Heart left ventricle (tissue), 13 donors: ENCODE measurements around the gene MOGAT3.

Source experiments
- CTCF ChIP-seq, 12 donors: fragments of 200-600 bp; sonication (generic) in 4 of 12; IDR thresholded peaks; one replicate each; pipeline versions ENCODE4 v1.5.0 to v1.8.0; 2018 to 2022; ENCODE audit warnings: antibody characterized with exemption in 12 of 12, mild to moderate bottlenecking in 5 of 12
- POLR2A ChIP-seq, 2 donors: fragments of 450-650 bp; IDR thresholded peaks; one replicate each; pipeline ENCODE4 v1.6.1; 2017; ENCODE audit warnings: antibody characterized with exemption in 2 of 2, mild to moderate bottlenecking in 2 of 2, moderate library complexity in 2 of 2
- donor health status: ischemic (EF 13 %, LVEDD 7.1; RV severe dilation, severe dysfunction).
- donor health status: DM: no; HTN: yes; CAD: no.
- donor health status: DM: no; HTN: no; CAD: no.
- donor health status: ischemic (EF 25% LVEDD 6.9; RV normal size, moderate dysfunction).
- donor health status: ischemic (EF 25% LVEDD 5.7; RV mildly dilated, moderate dysfunction).
- donor health status: ischemic (EF 35%, LVEDD 5.7; RV mildly dilated, moderate dysfunction).
- donor health status: nonischemic (EF 11% LVEDD 7.7; RV severe dilation, severe dysfunction).
- donor health status: DM: yes; HTN: yes; CAD: no.
- donor health status: PGD.
- donor health status: ischemic (EF 29% LVEDD 5.4; RV normal size, mild dysfunction).
- donor health status: nonischemic (EF 23%, LVEDD 6.1; RV moderate dilation, normal function).

- no peak for TF ChIP-seq CTCF (IDR thresholded peaks at IDR 0.05)
- TF ChIP-seq POLR2A (IDR thresholded peaks at IDR 0.05) = no peak
These were observed 6.6 kb upstream of the MOGAT3 start for GRCh38 chr7:101207459-101207858.
